ENCODE data around the gene HEPACAM2.

DNA sequence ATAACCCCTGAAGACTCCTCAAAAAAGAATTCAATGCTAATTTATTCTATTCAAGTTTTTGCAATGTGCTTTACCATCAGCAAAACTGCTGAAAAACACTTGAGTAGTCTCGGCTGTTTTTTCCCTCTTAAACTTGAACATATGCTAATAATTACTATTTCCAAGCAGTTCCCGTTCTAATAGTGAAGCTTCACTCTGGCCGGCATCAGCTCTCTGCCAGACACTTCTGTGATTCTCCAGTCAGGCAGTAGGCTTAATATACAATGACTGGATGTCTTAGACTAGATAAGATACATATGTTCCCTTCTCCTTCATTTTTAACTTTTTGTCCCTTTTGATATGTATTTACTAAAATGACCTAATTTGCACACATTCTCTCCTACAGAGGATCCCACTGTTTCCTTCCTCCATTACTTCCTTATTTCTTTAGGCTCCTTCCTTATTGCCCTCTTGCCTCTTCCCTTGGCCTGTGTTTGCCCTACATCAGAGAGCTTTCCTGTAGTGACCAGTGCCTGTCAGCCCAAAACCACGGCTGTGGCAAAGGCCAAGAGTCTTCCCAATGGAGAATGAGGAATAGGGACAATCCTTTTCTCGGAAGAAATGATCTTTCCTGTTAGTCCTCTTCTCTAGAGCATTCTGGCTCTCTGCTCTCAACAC is 23.5 kb downstream of the HEPACAM2 start:
- TF ChIP-seq, protein P1, sequence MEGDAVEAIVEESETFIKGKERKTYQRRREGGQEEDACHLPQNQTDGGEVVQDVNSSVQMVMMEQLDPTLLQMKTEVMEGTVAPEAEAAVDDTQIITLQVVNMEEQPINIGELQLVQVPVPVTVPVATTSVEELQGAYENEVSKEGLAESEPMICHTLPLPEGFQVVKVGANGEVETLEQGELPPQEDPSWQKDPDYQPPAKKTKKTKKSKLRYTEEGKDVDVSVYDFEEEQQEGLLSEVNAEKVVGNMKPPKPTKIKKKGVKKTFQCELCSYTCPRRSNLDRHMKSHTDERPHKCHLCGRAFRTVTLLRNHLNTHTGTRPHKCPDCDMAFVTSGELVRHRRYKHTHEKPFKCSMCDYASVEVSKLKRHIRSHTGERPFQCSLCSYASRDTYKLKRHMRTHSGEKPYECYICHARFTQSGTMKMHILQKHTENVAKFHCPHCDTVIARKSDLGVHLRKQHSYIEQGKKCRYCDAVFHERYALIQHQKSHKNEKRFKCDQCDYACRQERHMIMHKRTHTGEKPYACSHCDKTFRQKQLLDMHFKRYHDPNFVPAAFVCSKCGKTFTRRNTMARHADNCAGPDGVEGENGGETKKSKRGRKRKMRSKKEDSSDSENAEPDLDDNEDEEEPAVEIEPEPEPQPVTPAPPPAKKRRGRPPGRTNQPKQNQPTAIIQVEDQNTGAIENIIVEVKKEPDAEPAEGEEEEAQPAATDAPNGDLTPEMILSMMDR (IDR thresholded peaks at IDR 0.05; ENCODE audit: low read length): no peak
- TF ChIP-seq EZH2 (IDR thresholded peaks at IDR 0.05; ENCODE audit: borderline replicate concordance, low read length): no peak

Data from OCI-LY1 (cell line).